Measurements from ENCODE around the gene TBC1D22A. TPM values are rescaled to one million over a fixed set of nuclear protein-coding genes. Genes with fewer than 3 reads are reported as not detected.

The TBC1D22A gene
- total and polyA plus RNA-seq, 10 of the 15 experiments (the other 5 are each of a cell fraction or from before 2014, with no cell fraction given): 0.63 to 44.7 (median 27.4) TPM

DNA sequence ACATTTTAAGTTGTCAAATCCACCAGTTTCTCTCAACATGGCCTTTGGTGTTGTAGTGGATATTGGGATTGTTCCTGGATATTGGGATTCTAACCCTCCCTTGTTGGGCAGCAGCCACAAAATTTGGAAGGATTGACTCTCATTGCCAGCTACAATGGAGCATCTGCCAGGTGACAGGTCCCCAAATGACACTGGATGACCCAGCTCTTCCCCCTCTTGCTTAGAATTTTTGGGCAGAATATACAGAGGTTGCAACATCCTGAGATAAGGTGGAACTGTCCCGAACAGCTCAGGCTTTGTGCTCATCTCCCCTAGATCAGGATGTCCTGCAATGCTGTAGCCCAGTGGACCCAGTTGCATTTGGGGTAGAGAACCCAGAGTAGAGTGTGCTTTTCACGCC, 5.3 kb upstream of the TBC1D22A start:
- Histone ChIP-seq H3K36me3 (ENCODE audit: control insufficient read depth in 2 of 2, insufficient read depth in 2 of 2, low read length in 1 of 2) (no peaks in the 10 kb centered on the region), H3K4me2 (ENCODE audit: control insufficient read depth, insufficient read depth) (no peak overlapping the region), H3K4me3 (no peak overlapping the region), H3K79me2 (ENCODE audit: control insufficient read depth, insufficient read depth, low read length) (peaks cover 9% of the 10 kb centered on the region), H3K9ac (ENCODE audit: control insufficient read depth, insufficient read depth, low read length) (no peak overlapping the region), H3K27me3 (replicated peaks in 1 of 2; ENCODE audit: control insufficient read depth in 2 of 2, insufficient read depth in 2 of 2, low read length in 1 of 2) (no peaks in the 10 kb centered on the region), H4K20me1 (ENCODE audit: control insufficient read depth, insufficient read depth) (no peaks in the 10 kb centered on the region), H3K4me1 (ENCODE audit: control insufficient read depth, insufficient read depth, low read length) (peaks cover 6% of the 10 kb centered on the region), H3K27ac (ENCODE audit: control insufficient read depth, insufficient read depth) (no peak overlapping the region), H2AFZ (ENCODE audit: control insufficient read depth, low read depth, low read length) (no peak overlapping the region), H3K9me3 (replicated peaks; ENCODE audit: control insufficient read depth, insufficient read depth, low read length) (peaks cover 3% of the 10 kb centered on the region; the same call in 1 of the 3 replicates)
- ATAC-seq: no peak
- in situ Hi-C loops (cut with MboI) (loop anchor here (10.0 to 25.0 kb wide), 2 partner anchors 1330 to 1738 kb away; no protein-coding TSS in a partner anchor), intact Hi-C loops (cut with micrococcal nuclease; ENCODE audit: unreplicated experiment) (no loop called here)
- SMC1A ChIA-PET (ENCODE audit: uncharacterized antibody, unreplicated experiment): interaction anchor here (0.7 to 5.2 kb wide), 5 partner anchors 18 to 193 kb away, joined by 3 to 100 read pairs (median 5); no protein-coding TSS in a partner anchor
- RAD21 ChIA-PET (ENCODE audit: unreplicated experiment): interaction anchor here (1.5 to 10.5 kb wide), 4 partner anchors 12 to 194 kb away, joined by 3 to 199 read pairs (median 28); no protein-coding TSS in a partner anchor
- CTCF ChIA-PET: interaction anchor here (0.5 to 11.8 kb wide), 10 partner anchors 15 to 204 kb away, joined by 3 to 297 read pairs (median 8); no protein-coding TSS in a partner anchor
- WGBS (ENCODE audit: insufficient coverage, insufficient replicate concordance, low lambda C conversion rate, missing lambda C conversion rate): 62% methylated on average over 2 of the region's 2 CpGs
- BruUV-seq (replicated peaks): no TSS peak
- FAIRE-seq: no peak
- DNase-seq (ENCODE audit: low read depth, low spot score): no peak
- POLR2A ChIA-PET: no interaction called here
- TF ChIP-seq, protein P1, sequence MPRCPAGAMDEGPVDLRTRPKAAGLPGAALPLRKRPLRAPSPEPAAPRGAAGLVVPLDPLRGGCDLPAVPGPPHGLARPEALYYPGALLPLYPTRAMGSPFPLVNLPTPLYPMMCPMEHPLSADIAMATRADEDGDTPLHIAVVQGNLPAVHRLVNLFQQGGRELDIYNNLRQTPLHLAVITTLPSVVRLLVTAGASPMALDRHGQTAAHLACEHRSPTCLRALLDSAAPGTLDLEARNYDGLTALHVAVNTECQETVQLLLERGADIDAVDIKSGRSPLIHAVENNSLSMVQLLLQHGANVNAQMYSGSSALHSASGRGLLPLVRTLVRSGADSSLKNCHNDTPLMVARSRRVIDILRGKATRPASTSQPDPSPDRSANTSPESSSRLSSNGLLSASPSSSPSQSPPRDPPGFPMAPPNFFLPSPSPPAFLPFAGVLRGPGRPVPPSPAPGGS (IDR thresholded peaks at IDR 0.05; ENCODE audit: borderline replicate concordance, insufficient read depth, low read depth, low read length, poor library complexity, severe bottlenecking): no peak
- TF ChIP-seq, protein P2, sequence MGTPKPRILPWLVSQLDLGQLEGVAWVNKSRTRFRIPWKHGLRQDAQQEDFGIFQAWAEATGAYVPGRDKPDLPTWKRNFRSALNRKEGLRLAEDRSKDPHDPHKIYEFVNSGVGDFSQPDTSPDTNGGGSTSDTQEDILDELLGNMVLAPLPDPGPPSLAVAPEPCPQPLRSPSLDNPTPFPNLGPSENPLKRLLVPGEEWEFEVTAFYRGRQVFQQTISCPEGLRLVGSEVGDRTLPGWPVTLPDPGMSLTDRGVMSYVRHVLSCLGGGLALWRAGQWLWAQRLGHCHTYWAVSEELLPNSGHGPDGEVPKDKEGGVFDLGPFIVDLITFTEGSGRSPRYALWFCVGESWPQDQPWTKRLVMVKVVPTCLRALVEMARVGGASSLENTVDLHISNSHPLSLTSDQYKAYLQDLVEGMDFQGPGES (IDR thresholded peaks at IDR 0.05): no peak
- no peak for TF ChIP-seq SPI1 (IDR thresholded peaks at IDR 0.05; ENCODE audit: borderline replicate concordance, insufficient read depth, low read depth, low read length)
- TF ChIP-seq TBL1XR1 (IDR thresholded peaks at IDR 0.05; ENCODE audit: low read depth, low read length): no peak
- no peak for TF ChIP-seq NFYA (IDR thresholded peaks at IDR 0.05; ENCODE audit: borderline replicate concordance, low read depth, low read length)
- no peak for TF ChIP-seq YY1 (IDR thresholded peaks at IDR 0.05; ENCODE audit: low read depth, low read length)
- no peak for TF ChIP-seq MYC (IDR thresholded peaks at IDR 0.05; ENCODE audit: insufficient read depth, insufficient read length, insufficient replicate concordance, low read length, severe bottlenecking)
- TF ChIP-seq, protein P3, sequence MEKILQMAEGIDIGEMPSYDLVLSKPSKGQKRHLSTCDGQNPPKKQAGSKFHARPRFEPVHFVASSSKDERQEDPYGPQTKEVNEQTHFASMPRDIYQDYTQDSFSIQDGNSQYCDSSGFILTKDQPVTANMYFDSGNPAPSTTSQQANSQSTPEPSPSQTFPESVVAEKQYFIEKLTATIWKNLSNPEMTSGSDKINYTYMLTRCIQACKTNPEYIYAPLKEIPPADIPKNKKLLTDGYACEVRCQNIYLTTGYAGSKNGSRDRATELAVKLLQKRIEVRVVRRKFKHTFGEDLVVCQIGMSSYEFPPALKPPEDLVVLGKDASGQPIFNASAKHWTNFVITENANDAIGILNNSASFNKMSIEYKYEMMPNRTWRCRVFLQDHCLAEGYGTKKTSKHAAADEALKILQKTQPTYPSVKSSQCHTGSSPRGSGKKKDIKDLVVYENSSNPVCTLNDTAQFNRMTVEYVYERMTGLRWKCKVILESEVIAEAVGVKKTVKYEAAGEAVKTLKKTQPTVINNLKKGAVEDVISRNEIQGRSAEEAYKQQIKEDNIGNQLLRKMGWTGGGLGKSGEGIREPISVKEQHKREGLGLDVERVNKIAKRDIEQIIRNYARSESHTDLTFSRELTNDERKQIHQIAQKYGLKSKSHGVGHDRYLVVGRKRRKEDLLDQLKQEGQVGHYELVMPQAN (conservative IDR thresholded peaks at IDR 0.05): no peak
- TF ChIP-seq MEF2B (IDR thresholded peaks at IDR 0.05; ENCODE audit: partially characterized antibody, poor library complexity, severe bottlenecking): no peak
- TF ChIP-seq, protein P4, sequence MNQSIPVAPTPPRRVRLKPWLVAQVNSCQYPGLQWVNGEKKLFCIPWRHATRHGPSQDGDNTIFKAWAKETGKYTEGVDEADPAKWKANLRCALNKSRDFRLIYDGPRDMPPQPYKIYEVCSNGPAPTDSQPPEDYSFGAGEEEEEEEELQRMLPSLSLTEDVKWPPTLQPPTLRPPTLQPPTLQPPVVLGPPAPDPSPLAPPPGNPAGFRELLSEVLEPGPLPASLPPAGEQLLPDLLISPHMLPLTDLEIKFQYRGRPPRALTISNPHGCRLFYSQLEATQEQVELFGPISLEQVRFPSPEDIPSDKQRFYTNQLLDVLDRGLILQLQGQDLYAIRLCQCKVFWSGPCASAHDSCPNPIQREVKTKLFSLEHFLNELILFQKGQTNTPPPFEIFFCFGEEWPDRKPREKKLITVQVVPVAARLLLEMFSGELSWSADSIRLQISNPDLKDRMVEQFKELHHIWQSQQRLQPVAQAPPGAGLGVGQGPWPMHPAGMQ (IDR thresholded peaks at IDR 0.05; ENCODE audit: borderline replicate concordance): no peak
- no peak for TF ChIP-seq NR2F1 (conservative IDR thresholded peaks at IDR 0.05)
- TF ChIP-seq CBX3 (IDR thresholded peaks at IDR 0.05; ENCODE audit: borderline replicate concordance, low read depth): no peak
- no peak for TF ChIP-seq CREM (IDR thresholded peaks at IDR 0.05; ENCODE audit: low read depth)

Measured in GM12878 (cell line).